Adrenal gland (tissue), 12 donors: ENCODE measurements around the gene PTRH2. TPM values are rescaled to one million over a fixed set of nuclear protein-coding genes. Genes with fewer than 3 reads are reported as not detected.
A peak's percentile ranks its signal among the peaks of the same experiment; 100 is the strongest.
"Not testable (repeated sequence)": the region's sequence is repeated elsewhere in the genome, so short reads cannot be mapped to it uniquely, and the experiment has no call there.

Source experiments
- DNase-seq, 7 donors: peaks; one replicate each; pipeline ENCODE4 v3.0.0-alpha.2; 2019 to 2020
- H3K27ac ChIP-seq, 5 donors: fragments of 200-600 bp; sonication (generic) in 4 of 5; 1 replicate in 3 of 5; 2 replicates in 2 of 5; pipeline versions ENCODE4 v1.5.1 to v1.8.0; 2016 to 2020; ENCODE audit warnings: mild to moderate bottlenecking in 1 of 5
- H3K27me3 ChIP-seq: fragments of 200-600 bp; 2 replicates; pipeline ENCODE4 v1.8.0; 2021
- H3K36me3 ChIP-seq, 2 donors: fragments of 200-600 bp; replicated peaks in 1 of 2; 1 replicate in 1 of 2; 2 replicates in 1 of 2; pipeline versions ENCODE4 v1.5.1 to v1.8.0; 2018 to 2022
- H3K4me1 ChIP-seq, 2 donors: fragments of 200-600 bp; replicated peaks in 1 of 2; 1 replicate in 1 of 2; 2 replicates in 1 of 2; pipeline versions ENCODE4 v1.5.1 to v1.8.0; 2018 to 2021
- H3K4me3 ChIP-seq, 4 donors: fragments of 200-600 bp; sonication (generic) in 3 of 4; one replicate each; pipeline ENCODE4 v1.5.1; 2016 to 2018
- H3K9me3 ChIP-seq, 3 donors: fragments of 200-600 bp; sonication (generic) in 1 of 3; replicated peaks in 1 of 3; 1 replicate in 2 of 3; 2 replicates in 1 of 3; pipeline versions ENCODE4 v1.5.1 to v1.8.0; 2016 to 2021
- POLR2A ChIP-seq, 2 donors: fragments of 450-650 bp; IDR thresholded peaks; one replicate each; pipeline ENCODE4 v1.6.1; 2017; ENCODE audit warnings: antibody characterized with exemption in 2 of 2, mild to moderate bottlenecking in 2 of 2, moderate library complexity in 1 of 2
- WGBS, 4 donors: extraction: QIAGEN DNeasy Blood & Tissue Kit in 2 of 4; methylation state at CpG; one replicate each; pipeline versions ENCODE4 v1.1.5 to v1.1.7; 2013 to 2017; 5-methylcytosine and 5-hydroxymethylcytosine counted together
- intact Hi-C, 2 donors: fragments of 100-400 bp; cut with DNase I; formaldehyde crosslinking; loops; one replicate each; pipeline versions ENCODE4 v1.14.1 to v1.15.0; 2022 to 2023
- polyA plus RNA-seq, 3 donors: library from polyadenylated mRNA; stranded (reverse); fragments of 200-250 nt in 2 of 3; fragments of 350-450 nt in 1 of 3; fragmentation: Illumina TruSeq in 1 of 3; extraction: RNeasy Lipid Tissue Mini Kit (QIAGEN cat#74804) in 1 of 3; gene quantifications; one replicate each; pipeline ENCODE4 v1.2.3, GENCODE V29; 2013 to 2014
- total RNA-seq, 9 donors: library from RNA; depleted of rRNA in 4 of 9; stranded (reverse); fragments of >200 nt in 4 of 9; fragments of 120-200 nt in 1 of 9; fragmentation: NEBNext Ultra II Directional in 1 of 9; extraction: Animal tissue kit (Norgen Biotek cat#: 25700) in 1 of 9; gene quantifications; one replicate each; pipeline versions ENCODE4 v1.1.0 to v1.2.4, GENCODE V29; 2013 to 2023
- TF ChIP-seq, protein P1 (sequence below), 6 experiments: fragments of 450-650 bp in 4 of 6; fragments of 200-600 bp in 2 of 6; sonication (generic) in 1 of 6; IDR thresholded peaks; 1 replicate in 5 of 6; 2 replicates in 1 of 6; pipeline versions ENCODE4 v1.5.1 to v1.8.0; 2016 to 2021; ENCODE audit warnings: antibody characterized with exemption in 6 of 6, mild to moderate bottlenecking in 2 of 6, moderate library complexity in 1 of 6
- donor health status: healthy with polysubstance abuse.
- donor health status: Bipolar disorder and iron deficiency.
- donor health status: DM: yes; HTN: yes; CAD: no.
- donor health status: DM: no; HTN: no; CAD: no.
- donor health status: DM: no; HTN: no; CAD: no.
- donor health status: DM: yes; HTN: yes; CAD: no.

PTRH2 gene
- total and polyA plus RNA-seq, 12 donors = 17.9 to 96.7 (median 30.4) TPM

DNA sequence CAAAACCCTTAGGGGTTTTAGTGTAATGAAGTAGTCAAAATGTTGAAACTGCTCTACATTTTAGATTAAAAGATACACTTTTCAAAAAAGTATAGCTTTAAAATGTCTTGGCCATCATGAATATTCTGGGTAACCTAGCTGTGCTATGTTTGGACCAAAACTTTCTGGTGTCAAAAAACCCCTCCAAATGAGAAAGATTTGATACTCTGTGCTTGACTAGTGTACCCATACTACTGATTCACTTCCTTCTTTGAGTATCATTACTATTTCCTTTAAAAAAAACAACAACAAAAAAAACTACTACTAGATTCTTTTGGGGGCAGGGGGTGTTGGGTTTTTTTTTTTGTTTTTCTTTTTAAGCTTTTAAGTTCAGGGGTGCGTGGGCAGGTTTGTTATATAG lies 37.3 kb downstream of the PTRH2 start:
- intact Hi-C loops = no loop called here
- peaks cover 0 to 10% of the 10 kb centered on the region in 2 donors for H3K4me1 ChIP-seq
- 95 to 100% (median 98%) methylated on average over 1 of the region's 1 CpG for WGBS, 4 donors
- TF ChIP-seq POLR2A (IDR thresholded peaks at IDR 0.05) = no peak
- TF ChIP-seq, protein P1, sequence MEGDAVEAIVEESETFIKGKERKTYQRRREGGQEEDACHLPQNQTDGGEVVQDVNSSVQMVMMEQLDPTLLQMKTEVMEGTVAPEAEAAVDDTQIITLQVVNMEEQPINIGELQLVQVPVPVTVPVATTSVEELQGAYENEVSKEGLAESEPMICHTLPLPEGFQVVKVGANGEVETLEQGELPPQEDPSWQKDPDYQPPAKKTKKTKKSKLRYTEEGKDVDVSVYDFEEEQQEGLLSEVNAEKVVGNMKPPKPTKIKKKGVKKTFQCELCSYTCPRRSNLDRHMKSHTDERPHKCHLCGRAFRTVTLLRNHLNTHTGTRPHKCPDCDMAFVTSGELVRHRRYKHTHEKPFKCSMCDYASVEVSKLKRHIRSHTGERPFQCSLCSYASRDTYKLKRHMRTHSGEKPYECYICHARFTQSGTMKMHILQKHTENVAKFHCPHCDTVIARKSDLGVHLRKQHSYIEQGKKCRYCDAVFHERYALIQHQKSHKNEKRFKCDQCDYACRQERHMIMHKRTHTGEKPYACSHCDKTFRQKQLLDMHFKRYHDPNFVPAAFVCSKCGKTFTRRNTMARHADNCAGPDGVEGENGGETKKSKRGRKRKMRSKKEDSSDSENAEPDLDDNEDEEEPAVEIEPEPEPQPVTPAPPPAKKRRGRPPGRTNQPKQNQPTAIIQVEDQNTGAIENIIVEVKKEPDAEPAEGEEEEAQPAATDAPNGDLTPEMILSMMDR (IDR thresholded peaks at IDR 0.05) = no peak
- peaks cover 0 to 92% of the 10 kb centered on the region in 2 donors for H3K36me3 ChIP-seq
- no peak overlapping the region for H3K27ac ChIP-seq
- no peaks in the 10 kb centered on the region for H3K9me3 ChIP-seq
- no peak overlapping the region for H3K4me3 ChIP-seq
- H3K27me3 ChIP-seq = no peaks in the 10 kb centered on the region
- DNase-seq = no peak

DNA sequence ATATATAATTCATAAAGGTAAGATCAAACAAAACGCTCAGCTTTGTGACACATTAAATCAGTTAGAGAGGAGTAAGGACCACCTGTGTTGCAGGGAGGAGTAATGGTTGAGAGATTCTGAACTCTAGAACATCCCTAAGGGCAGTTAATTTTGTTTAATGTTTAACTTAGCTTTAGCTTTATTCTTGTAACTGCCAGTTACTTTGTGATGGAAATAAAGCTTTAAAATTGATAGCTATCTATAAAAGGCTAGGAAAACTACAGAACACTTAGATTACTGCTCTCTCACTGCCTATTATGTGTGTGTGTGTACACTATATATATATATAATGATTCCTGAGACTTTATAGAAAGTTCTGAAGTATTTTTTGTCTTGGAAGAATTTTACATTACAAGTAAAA lies 37.8 kb downstream of the PTRH2 start:
- Histone ChIP-seq H3K36me3 (peaks cover 0 to 92% of the 10 kb centered on the region in 2 donors), H3K4me3 (no peak overlapping the region), H3K4me1 (peaks cover 0 to 10% of the 10 kb centered on the region in 2 donors), H3K27me3 (no peaks in the 10 kb centered on the region), H3K9me3 (no peaks in the 10 kb centered on the region), H3K27ac (no peak overlapping the region)
- TF ChIP-seq, protein P1 (IDR thresholded peaks at IDR 0.05) = no peak
- TF ChIP-seq POLR2A (IDR thresholded peaks at IDR 0.05) = no peak
- no peak for DNase-seq
- intact Hi-C loops = no loop called here
- WGBS, 4 donors = 76 to 86% (median 79%) methylated on average over 1 of the region's 1 CpG

DNA sequence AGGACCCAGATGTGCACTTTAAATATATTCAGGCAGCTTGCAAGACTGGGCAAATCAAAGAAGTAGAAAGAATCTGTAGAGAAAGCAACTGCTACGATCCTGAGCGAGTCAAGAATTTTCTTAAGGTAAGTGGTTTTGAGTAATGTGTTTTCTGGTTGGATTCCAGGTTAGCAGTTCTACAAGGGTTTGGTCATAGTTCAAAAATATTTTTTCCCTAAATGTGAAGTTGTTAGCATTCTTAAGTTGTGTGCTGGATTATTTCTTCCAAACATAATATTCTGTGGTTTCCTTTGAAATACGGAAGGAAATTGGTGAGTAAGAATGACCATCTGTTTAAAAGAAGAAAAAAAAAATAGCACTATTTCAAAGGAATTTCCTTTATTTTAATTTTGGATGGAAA lies 38.4 kb downstream of the PTRH2 start:
- intact Hi-C loops = no loop called here
- no peak overlapping the region for H3K4me3 ChIP-seq
- H3K9me3 ChIP-seq = no peaks in the 10 kb centered on the region
- no peak overlapping the region for H3K27ac ChIP-seq
- no peak for DNase-seq
- 45 to 63% (median 55%) methylated on average over 3 of the region's 3 CpGs for WGBS, 4 donors
- no peak for TF ChIP-seq POLR2A (IDR thresholded peaks at IDR 0.05)
- TF ChIP-seq, protein P1 (IDR thresholded peaks at IDR 0.05) = no peak
- H3K4me1 ChIP-seq = peaks cover 0 to 10% of the 10 kb centered on the region in 2 donors
- peaks cover 0 to 92% of the 10 kb centered on the region in 2 donors for H3K36me3 ChIP-seq
- H3K27me3 ChIP-seq = no peaks in the 10 kb centered on the region

GRCh38 chr17:59666235-59666634 lies 41.0 kb downstream of the PTRH2 start:
- Histone ChIP-seq H3K27me3 (no peaks in the 10 kb centered on the region), H3K4me1 (peaks cover 0 to 10% of the 10 kb centered on the region in 2 donors), H3K9me3 (no peaks in the 10 kb centered on the region), H3K4me3 (no peak overlapping the region), H3K27ac (no peak overlapping the region), H3K36me3 (peaks cover 0 to 99% of the 10 kb centered on the region in 2 donors)
- TF ChIP-seq, protein P1 (IDR thresholded peaks at IDR 0.05) = no peak
- TF ChIP-seq POLR2A (IDR thresholded peaks at IDR 0.05) = no peak
- 82 to 90% (median 88%) methylated on average over 5 of the region's 5 CpGs for WGBS, 4 donors
- no peak for DNase-seq
- intact Hi-C loops = no loop called here

- Histone ChIP-seq H3K27ac (peak overlapping the region in 3 of 5 donors; percentile 36 to 49 (median 36)), H3K4me1 (peaks cover 0 to 22% of the 10 kb centered on the region in 2 donors), H3K36me3 (peaks cover 0 to 92% of the 10 kb centered on the region in 2 donors)
- H3K27me3 ChIP-seq, H3K4me3 ChIP-seq, H3K9me3 ChIP-seq, intact Hi-C loops: not testable (repeated sequence)
- DNase-seq = peak in 6 of 7 donors; percentile 42 to 72 (median 68)
- 40 to 63% (median 57%) methylated on average over 7 of the region's 7 CpGs for WGBS, 4 donors
Measured at GRCh38 chr17:59656624-59657023, 50.6 kb downstream of the PTRH2 start.
